Gastroesophageal sphincter (tissue), 4 donors: ENCODE results near the gene NDFIP1. TPM values are rescaled to one million over a fixed set of nuclear protein-coding genes. Genes with fewer than 3 reads are reported as not detected.

ENCODE experiments used
- ATAC-seq: fragments of 150-250 bp; one replicate; pipeline ENCODE4 v1.9.1; 2016; ENCODE audit warnings: mild to moderate bottlenecking, moderate library complexity
- H3K27ac ChIP-seq, 4 donors: fragments of 200-600 bp; sonication (generic) in 3 of 4; 1 replicate in 3 of 4; 2 replicates in 1 of 4; pipeline ENCODE4 v1.5.1; 2016 to 2019
- H3K27me3 ChIP-seq: fragments of 200-600 bp; sonication (generic); one replicate; pipeline ENCODE4 v1.5.1; 2019
- H3K36me3 ChIP-seq, 2 donors: fragments of 200-600 bp; sonication (generic); one replicate each; pipeline ENCODE4 v1.5.1; 2019; ENCODE audit warnings: control low read depth in 1 of 2
- H3K4me1 ChIP-seq, 3 donors: fragments of 200-600 bp; sonication (generic); 1 replicate in 2 of 3; 2 replicates in 1 of 3; pipeline ENCODE4 v1.5.1; 2016 to 2019; ENCODE audit warnings: control low read depth in 2 of 3
- H3K4me3 ChIP-seq, 2 donors: fragments of 200-600 bp; sonication (generic); one replicate each; pipeline ENCODE4 v1.5.1; 2019; ENCODE audit warnings: mild to moderate bottlenecking in 1 of 2, moderate library complexity in 1 of 2
- H3K9me3 ChIP-seq, 3 donors: fragments of 200-600 bp; sonication (generic); one replicate each; pipeline ENCODE4 v1.5.1; 2017 to 2019; ENCODE audit warnings: control low read depth in 2 of 3
- EP300 ChIP-seq: sonication (generic); formaldehyde crosslinking; IDR thresholded peaks from one replicate; pipeline ENCODE4 v1.6.1; 2017; ENCODE audit warnings: antibody characterized with exemption, mild to moderate bottlenecking
- POLR2A ChIP-seq, 2 donors: fragments of 450-650 bp; IDR thresholded peaks; one replicate each; pipeline ENCODE4 v1.6.1; 2017; ENCODE audit warnings: antibody characterized with exemption in 2 of 2, mild to moderate bottlenecking in 2 of 2, moderate library complexity in 1 of 2
- POLR2AphosphoS5 ChIP-seq: sonication (generic); formaldehyde crosslinking; IDR thresholded peaks from one replicate; pipeline ENCODE4 v1.6.1; 2017; ENCODE audit warnings: antibody characterized with exemption
- WGBS, 2 donors: methylation state at CpG; one replicate each; pipeline ENCODE4 v1.1.5; 2018; ENCODE audit warnings: low coverage in 1 of 2; 5-methylcytosine and 5-hydroxymethylcytosine counted together
- total RNA-seq, 4 donors: library from RNA; depleted of rRNA; stranded (reverse); fragments of >200 nt; gene quantifications; one replicate each; pipeline ENCODE4 v1.1.0, GENCODE V29; 2016
- TF ChIP-seq, protein P1 (sequence below), 4 experiments: fragments of 200-600 bp in 2 of 4; fragments of 450-650 bp in 2 of 4; sonication (generic) in 1 of 4; IDR thresholded peaks; one replicate each; pipeline ENCODE4 v1.5.1; 2017 to 2019; ENCODE audit warnings: antibody characterized with exemption in 4 of 4, mild to moderate bottlenecking in 2 of 4, moderate library complexity in 2 of 4

Gene NDFIP1
- total RNA-seq, 4 donors from 2014 or later: 62.4 to 86.7 (median 81.6) TPM

DNA sequence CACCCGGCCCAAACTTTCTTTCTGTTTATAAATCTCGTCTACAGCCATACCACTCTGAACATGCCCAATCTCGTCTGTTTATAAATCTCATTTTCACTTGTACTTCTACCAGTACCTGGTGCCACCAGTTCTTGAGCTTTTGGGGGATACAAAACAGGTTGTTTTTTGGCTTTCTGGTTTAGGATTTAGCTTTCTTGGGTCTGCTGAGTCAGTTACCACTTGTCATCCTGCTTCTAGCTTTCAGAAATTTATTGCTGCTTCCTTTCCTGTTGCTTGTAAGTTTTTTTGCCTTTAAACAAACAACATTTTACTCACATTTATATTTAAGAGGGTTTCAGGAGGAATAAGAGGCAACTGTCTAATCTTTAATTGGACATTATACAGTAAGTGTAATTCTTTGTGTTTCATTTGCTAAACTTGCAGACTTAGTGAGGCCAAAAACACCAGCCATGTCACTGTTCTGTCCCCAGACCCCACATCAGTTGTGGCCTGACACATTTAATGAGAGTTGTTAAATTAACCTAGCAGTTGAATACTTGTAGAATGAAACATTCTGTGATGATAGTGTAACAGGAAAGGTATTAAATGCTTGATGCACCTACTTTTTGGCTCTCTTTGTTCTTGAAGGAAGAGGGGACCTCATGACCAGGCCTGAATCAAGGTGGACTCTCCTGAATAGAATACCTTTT, 11.8 kb downstream of the NDFIP1 start:
- H3K4me3 ChIP-seq: no peak overlapping the region
- peaks cover 4 to 72% (median 8%) of the 10 kb centered on the region in 3 donors for H3K4me1 ChIP-seq
- WGBS, 2 donors: 59 to 80% methylated on average over 2 to 3 of the region's 3 CpGs
- TF ChIP-seq, protein P1, sequence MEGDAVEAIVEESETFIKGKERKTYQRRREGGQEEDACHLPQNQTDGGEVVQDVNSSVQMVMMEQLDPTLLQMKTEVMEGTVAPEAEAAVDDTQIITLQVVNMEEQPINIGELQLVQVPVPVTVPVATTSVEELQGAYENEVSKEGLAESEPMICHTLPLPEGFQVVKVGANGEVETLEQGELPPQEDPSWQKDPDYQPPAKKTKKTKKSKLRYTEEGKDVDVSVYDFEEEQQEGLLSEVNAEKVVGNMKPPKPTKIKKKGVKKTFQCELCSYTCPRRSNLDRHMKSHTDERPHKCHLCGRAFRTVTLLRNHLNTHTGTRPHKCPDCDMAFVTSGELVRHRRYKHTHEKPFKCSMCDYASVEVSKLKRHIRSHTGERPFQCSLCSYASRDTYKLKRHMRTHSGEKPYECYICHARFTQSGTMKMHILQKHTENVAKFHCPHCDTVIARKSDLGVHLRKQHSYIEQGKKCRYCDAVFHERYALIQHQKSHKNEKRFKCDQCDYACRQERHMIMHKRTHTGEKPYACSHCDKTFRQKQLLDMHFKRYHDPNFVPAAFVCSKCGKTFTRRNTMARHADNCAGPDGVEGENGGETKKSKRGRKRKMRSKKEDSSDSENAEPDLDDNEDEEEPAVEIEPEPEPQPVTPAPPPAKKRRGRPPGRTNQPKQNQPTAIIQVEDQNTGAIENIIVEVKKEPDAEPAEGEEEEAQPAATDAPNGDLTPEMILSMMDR (IDR thresholded peaks at IDR 0.05): no peak
- no peak for TF ChIP-seq POLR2A (IDR thresholded peaks at IDR 0.05)
- no peak for TF ChIP-seq POLR2AphosphoS5
- TF ChIP-seq EP300: no peak
- no peaks in the 10 kb centered on the region for H3K27me3 ChIP-seq
- no peak for ATAC-seq
- no peak overlapping the region for H3K27ac ChIP-seq
- H3K36me3 ChIP-seq: peaks cover 0 to 25% of the 10 kb centered on the region in 2 donors
- H3K9me3 ChIP-seq: no peaks in the 10 kb centered on the region

DNA sequence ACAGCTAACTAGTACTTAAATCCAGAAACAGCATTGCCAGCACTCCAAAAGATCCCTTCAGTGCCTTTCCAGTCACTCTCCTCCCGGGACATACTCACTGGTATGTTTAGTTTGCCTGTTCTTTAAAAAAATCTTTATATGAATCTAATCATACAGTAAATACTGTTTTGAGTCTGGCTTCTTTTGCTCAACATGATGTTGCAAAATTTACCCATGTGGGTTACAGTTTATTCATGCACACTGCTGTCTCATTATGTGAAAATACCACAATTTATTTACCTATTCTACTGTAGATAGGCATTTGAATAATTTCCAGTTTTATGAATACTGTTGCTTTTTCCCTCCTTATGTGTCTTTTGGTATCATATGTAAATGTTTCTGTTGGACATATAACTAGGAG, 13.5 kb downstream of the NDFIP1 start:
- Histone ChIP-seq H3K27ac (no peak overlapping the region), H3K4me1 (peaks cover 4 to 57% (median 5%) of the 10 kb centered on the region in 3 donors), H3K36me3 (peaks cover 0 to 25% of the 10 kb centered on the region in 2 donors), H3K27me3 (no peaks in the 10 kb centered on the region), H3K4me3 (no peak overlapping the region), H3K9me3 (no peaks in the 10 kb centered on the region)
- 20 to 50% methylated on average over 1 of the region's 1 CpG for WGBS, 2 donors
- ATAC-seq: no peak
- no peak for TF ChIP-seq POLR2AphosphoS5
- TF ChIP-seq, protein P1 (IDR thresholded peaks at IDR 0.05): no peak
- TF ChIP-seq EP300: no peak
- TF ChIP-seq POLR2A (IDR thresholded peaks at IDR 0.05): no peak

DNA sequence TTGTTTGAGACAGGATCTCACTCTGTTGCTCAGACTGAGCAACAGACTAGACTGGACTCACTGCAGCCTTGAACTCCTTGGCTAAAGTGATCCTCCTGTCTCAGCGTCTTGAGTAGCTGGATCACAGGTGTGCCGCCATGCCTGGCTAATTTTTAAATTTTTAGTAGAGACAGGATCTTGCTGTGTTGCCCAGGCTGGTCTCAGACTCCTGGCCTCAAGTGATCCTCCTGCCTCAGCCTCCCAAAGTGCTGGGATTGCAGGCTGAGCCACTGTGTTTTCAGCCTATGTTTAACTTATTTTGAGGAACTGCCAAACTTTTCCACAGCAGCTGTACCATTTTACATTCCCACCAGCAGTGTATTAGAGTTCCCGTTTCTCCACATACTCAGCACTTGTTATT, 16.8 kb downstream of the NDFIP1 start:
- Histone ChIP-seq H3K27ac (no peak overlapping the region), H3K9me3 (no peaks in the 10 kb centered on the region), H3K27me3 (no peaks in the 10 kb centered on the region), H3K36me3 (peaks cover 0 to 20% of the 10 kb centered on the region in 2 donors), H3K4me3 (no peak overlapping the region), H3K4me1 (peaks cover 3 to 55% (median 5%) of the 10 kb centered on the region in 3 donors)
- 80 to 92% methylated on average over 1 to 3 of the region's 3 CpGs for WGBS, 2 donors
- no peak for TF ChIP-seq POLR2AphosphoS5
- TF ChIP-seq, protein P1 (IDR thresholded peaks at IDR 0.05): no peak
- TF ChIP-seq POLR2A (IDR thresholded peaks at IDR 0.05): no peak
- TF ChIP-seq EP300: no peak
- no peak for ATAC-seq

DNA sequence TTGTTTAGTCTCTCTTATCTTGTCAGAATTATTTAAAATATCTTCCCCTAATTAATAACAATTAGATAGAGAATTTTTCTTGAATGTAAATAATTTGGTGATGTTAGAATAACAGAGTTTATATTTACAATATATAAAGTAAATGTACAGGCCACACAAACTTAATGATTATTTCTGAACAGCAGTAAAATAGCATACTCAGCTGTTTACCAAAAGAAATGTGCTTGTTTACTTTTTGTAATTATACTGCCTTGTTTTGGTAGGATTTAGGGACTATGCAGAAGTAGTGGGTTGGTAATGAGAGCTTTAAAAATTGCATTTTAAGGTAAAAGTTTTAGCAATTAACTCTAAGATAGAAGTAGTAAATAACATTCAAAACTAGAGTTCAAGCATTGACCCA, 17.4 kb downstream of the NDFIP1 start:
- Histone ChIP-seq H3K27me3 (no peaks in the 10 kb centered on the region), H3K36me3 (peaks cover 0 to 14% of the 10 kb centered on the region in 2 donors), H3K4me1 (peaks cover 3 to 50% (median 5%) of the 10 kb centered on the region in 3 donors), H3K4me3 (no peak overlapping the region), H3K9me3 (no peaks in the 10 kb centered on the region), H3K27ac (no peak overlapping the region)
- no peak for ATAC-seq
- TF ChIP-seq EP300: no peak
- TF ChIP-seq POLR2A (IDR thresholded peaks at IDR 0.05): no peak
- TF ChIP-seq, protein P1 (IDR thresholded peaks at IDR 0.05): no peak
- TF ChIP-seq POLR2AphosphoS5: no peak

DNA sequence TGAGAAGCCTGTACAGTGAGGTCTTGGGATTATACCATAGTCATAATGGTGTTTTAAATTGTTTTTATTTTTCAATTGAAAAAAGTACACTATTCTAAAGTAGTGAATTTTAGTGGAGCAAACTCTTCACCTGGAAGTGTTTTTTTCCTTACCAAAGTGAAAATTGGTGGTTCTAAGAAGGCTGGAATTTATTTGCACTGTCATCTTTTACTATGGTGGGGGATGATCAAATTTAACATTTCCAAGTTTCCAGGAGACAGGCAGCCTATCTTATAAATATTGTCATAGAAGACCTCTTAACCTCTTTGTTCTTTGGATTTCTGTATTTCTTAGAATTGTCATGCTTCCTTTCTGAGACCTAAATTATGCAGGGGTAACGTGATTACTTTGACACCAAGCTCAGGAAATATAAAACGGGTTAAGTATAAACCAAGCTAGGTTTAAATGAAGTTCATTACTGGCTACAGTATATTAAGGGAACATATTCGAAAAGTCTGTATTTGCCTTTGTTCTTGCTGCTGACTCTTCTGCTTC, 20.2 kb downstream of the NDFIP1 start:
- Histone ChIP-seq H3K27ac (no peak overlapping the region), H3K4me3 (no peak overlapping the region)

More for the DNA sequence above, 20.2 kb downstream of the NDFIP1 start:
- Histone ChIP-seq H3K9me3 (no peaks in the 10 kb centered on the region), H3K36me3 (peaks cover 4 to 21% of the 10 kb centered on the region in 2 donors), H3K4me1 (peaks cover 0 to 35% (median 3%) of the 10 kb centered on the region in 3 donors), H3K27me3 (no peaks in the 10 kb centered on the region)
- TF ChIP-seq POLR2A (IDR thresholded peaks at IDR 0.05): no peak
- TF ChIP-seq, protein P1 (IDR thresholded peaks at IDR 0.05): no peak
- TF ChIP-seq POLR2AphosphoS5: no peak
- 39 to 44% methylated on average over 3 of the region's 3 CpGs for WGBS, 2 donors
- no peak for ATAC-seq
